Hindlimb muscle (tissue), 1 donor: ENCODE measurements around the gene LTBP1. TPM values are rescaled to one million over a fixed set of nuclear protein-coding genes. Genes with fewer than 3 reads are reported as not detected.
"Not testable (repeated sequence)": the region's sequence is repeated elsewhere in the genome, so short reads cannot be mapped to it uniquely, and the experiment has no call there.

Experiments used
- DNase-seq: peaks from one replicate; pipeline ENCODE4 v3.0.0-alpha.2; 2013
- polyA plus RNA-seq: library from polyadenylated mRNA; unstranded; fragments of 120-200 nt; gene quantifications from one replicate; pipeline ENCODE4 v1.2.1, GENCODE V29; 2013; ENCODE audit not compliant: insufficient read length

LTBP1 gene
- polyA plus RNA-seq, 1 donor, result 43.3 TPM

DNA sequence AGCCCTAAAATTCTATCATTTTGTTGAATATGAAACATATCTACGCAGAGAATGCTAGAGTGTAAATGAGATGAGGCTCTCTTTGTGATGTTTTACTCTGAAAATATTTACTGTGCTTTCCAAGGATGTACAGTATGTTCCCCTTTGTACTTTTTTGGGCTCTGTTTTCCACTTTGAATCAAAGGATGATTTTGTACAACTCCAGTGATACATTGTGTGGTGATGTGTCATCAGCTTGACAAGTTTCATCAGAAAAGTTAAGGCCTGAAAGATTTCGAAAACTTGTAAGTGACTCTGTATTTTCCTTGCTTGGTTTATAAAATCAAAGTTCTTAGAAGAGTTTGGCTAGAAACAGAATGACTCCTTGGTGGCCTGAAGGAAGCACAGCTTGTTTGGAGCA is 206.3 kb downstream of the LTBP1 start:
- DNase-seq, result no peak

DNA sequence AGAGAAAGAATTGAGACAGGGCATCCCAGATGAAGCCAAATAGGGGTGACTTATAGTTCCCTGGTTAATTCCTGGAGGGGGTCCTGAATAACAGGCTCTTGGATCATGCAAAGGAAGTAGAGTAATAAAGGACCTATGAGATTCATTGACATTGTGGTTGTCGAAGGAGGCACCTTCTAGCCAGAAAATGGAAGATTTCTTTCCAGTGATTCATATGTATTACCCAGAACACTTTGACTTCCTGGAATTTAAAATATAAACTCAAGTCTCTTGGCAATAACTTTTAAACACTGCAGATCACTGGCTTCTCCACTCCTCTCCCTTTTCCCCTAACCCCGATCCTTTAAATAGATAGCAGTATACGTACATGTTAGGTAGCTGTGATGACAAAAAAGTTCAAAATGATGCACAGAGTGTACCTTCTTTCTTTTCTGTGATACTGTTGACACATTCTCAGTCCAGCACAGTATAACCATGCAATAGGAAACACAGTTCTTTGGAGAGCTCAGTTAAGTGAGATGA is 211.8 kb downstream of the LTBP1 start:
- no peak for DNase-seq

DNA sequence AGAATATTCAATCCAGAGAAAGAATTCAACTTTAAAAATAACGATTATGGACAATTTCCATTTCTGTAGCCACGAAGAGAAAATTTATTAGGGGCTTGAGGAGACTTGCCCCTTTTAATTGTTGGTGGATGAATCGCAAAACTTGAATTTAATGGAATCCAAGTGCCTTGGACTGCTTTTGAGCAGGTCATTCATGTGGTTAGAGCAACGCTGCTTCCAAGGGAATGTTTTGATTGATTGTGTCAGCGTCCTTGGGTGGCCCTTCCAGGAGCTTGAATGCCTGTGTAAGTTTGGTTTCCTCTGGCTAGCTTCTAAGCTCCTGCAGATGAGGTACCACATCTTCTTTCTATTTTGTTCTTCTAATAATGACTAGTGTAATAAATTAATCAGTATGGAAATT is 213.4 kb downstream of the LTBP1 start:
- no peak for DNase-seq

DNA sequence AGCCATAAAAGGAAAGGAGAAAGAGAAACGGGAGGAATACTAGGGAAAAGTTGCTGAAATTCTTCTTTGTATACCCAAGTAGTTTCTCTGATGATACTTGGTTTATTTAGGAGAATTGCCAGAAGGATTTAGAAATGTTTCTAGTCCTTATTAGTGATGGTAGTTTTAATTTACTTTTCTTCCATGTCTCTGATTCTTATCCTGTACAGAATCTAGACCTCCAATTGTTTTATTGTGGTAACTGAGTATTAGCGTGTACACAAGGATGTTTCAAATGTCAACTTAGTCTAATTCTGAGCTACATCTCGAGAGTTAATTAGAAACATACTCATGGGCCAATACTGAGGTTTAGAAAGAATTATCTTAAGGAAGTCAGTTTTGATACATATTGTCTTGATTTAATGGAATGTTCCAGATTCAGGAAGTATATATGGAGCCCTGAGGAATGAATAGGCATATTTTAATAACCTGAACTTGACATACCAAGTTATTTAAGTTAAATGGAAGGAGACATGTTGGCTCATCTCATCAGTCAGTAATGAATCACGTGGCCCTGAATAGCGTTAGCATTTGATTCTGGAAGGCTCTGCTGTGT is 219.6 kb downstream of the LTBP1 start:
- no peak for DNase-seq

DNA sequence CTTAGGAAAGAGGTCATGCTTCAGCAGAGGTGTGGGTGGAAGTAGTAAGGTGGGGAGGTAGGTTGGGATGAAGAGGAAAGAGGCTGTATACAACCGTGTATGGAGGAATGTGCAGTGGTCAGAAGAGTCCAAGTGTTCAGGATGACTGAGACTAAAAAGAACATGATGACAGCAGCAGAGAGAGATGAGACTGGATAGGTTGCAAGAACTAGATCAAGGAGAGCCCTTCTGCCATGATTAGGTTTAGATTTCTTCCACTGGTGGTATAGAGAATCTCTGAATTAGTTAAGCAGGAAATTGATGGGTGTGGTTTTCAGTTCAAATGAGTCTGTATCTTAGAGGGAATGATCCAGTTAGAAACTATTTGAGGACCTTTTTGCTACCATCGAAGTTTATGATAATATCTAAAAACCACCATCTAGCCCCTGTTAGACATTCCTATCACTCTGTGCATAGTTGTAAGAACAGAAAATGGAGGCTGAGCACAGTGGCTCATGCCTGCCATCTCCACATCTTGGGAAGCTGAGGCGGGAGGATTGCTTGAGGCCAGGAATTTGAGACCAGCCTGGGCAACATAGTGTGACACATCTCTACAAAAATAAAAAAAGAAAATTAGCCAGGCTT is 221.0 kb downstream of the LTBP1 start:
- no peak for DNase-seq

DNA sequence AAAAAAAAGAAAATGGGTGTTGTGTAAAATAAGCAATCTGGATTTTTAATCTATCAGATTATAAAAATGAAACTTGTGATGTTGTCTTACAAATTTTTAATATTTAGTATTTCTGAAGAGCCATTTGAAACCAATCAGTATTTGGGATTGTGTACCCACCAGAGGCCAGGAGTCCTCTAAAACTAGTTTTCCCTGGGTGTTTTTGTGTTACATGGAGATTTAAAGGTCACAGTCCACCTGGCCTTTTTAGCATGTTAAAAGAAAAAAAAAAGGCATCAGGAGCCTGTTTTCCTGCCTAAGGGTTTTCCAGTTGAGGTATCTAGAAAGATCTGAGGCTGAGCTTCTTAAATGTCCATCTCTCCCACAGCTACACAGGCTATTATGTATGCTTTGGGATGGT is 221.7 kb downstream of the LTBP1 start:
- DNase-seq, result no peak

DNA sequence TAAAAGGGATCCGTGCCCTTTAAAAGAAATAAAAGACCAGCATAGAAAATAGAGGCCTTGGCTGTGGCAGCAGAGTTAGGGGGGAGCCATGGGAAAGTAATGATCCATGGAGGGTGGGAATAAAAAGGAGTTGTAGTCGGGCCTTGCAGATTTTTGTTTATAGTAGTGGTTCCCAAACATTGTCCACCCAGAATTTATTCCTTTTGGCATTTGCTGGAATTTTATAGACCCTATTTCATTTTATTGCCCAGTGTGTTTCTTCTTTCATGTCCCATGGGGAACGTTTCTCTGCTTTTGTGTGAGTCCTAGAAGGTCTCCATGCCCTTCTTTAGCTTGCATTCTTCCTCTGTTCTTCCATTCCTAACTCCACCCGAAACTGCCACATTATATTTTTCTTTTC is 222.2 kb downstream of the LTBP1 start:
- no peak for DNase-seq

DNA sequence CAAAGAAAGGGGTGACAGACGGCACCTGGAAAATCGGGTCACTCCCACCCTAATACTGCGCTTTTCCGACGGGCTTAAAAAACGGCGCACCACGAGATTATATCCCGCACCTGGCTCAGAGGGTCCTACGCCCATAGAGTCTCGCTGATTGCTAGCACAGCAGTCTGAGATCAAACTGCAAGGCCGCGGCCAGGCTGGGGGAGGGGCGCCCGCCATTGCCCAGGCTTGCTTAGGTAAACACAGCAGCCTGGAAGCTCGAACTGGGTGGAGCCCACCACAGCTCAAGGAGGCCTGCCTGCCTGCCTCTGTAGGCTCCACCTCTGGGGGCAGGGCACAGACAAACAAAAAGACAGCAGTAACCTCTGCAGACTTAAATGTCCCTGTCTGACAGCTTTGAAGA is 223.5 kb downstream of the LTBP1 start:
- DNase-seq, result not testable (repeated sequence)

DNA sequence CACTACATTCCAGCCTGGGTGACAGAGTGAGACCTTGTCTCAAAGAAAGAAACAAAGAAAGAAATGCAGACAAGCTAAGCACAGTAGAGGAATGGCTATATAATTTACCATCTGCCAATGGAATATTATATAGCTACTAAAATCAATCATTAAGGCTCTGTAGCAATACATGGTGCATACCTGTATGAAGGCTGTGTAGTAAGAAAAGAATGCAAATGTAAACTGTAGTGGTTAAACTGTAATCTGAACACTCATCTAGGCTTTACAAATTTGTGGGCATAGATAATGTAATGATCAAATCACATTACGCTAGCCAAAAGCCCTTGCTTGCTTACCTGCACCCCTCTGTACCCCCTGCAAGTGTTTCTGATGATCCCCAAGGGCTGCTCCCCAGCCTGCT is 230.9 kb downstream of the LTBP1 start:
- DNase-seq, result no peak

DNA sequence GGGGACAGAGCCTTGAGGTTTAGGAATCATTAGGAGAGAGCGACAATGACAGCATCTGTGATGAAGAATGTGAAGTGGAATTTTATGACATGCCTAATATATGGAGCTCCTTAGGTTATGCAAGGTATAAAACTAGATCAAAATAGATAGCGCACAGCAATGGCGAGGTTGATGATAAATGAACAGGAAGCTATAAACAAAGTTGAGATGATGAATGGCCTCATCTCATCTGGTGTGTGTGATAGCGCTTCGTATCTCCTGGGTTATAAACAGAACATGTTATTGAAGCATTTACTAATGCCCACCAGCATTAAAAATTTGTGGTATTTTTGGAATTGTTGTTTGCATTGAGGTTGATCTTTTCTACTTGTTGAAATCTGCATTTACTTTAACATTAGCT is 231.5 kb downstream of the LTBP1 start:
- no peak for DNase-seq

DNA sequence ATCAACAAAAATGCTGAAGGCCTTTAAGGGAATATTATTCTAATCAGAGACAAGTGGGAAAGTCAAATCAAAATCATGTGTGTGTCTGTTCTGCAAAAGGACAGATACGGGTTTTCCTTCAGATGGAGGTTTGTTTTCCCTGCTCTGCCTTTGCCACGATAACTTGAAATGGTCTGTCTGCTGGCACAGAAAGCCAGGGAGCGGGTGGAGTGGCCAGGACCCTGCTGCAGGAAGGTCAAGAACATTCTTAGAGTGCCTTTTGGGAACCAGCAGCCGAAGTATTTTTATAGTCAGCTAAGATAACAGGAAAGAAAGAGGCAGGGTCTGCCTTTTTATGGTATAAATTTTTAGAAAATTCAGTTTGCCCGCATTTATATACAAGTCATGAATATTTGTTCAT is 234.2 kb downstream of the LTBP1 start:
- no peak for DNase-seq

DNA sequence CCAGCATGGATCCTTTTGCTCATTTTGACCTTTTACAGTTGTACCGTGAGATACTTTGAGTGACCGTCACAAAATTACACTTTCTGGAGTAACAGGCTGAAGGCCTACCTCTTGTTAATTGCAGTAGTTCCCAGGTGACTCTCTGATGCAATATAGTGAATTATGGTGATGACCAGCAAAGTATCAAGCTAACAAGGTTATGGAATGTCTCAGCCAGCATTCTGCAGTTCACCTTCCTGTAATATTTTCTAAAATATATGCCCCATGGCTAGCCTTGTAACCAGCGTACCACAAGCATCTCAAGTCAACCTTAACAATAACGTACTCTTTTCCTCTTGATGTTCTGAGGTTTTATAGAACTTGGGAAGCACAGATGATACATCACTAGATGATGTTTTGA is 234.7 kb downstream of the LTBP1 start:
- no peak for DNase-seq

DNA sequence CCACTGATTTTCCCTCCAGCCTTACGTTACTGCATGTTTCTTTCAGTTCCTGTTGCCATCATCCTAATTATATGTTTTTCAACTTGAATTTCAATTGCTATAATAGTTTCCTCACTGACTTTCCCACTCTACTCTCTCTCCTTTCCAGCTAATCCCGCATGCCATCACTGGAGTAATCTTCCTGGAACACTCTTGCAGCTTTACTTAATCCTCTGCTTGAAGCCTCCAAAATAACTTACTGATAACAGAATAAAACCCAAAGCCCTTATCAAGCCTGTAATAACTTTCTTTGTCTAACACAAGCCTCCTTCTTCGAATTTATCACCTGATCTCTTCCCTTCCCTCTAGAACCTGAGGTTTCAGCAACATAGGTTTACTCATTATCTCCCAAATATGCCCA is 237.3 kb downstream of the LTBP1 start:
- DNase-seq, result no peak

DNA sequence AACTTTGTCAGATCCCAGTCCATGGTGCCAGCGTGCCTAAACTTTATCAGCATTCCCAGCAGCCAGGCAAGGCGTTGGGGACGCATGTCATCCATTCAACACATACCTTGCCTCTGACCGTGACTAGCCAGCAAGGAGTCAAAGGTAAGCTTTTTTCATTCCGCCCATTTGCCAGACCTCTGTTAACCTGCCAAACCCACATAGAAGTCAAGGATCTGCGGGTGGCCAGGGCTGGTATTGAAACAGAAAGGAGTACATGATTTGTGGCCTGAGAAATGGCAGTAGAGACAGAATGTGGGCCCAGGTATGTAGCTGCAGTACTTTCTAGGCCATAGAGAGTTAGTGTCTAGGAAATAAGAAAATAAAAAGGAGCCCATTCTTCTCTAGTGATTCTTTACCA is 240.2 kb downstream of the LTBP1 start:
- no peak for DNase-seq

DNA sequence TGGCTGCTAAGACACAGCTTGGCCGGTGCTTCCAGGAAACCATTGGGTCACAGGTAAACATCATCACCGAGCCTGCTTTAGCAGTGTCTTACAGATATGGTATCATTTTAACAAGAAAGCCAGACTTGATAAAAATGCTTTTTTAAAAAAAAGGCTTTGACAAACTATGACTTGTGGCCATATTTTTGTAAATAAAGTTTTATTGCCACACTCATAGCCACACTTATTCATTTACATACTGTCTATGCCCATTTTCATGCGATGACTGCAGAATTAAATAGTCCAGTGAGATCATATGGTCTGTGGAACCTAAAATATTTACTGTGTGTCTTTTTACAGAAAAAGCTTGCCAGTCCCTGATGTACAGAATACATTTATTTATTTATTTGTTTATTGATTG is 242.0 kb downstream of the LTBP1 start:
- no peak for DNase-seq

DNA sequence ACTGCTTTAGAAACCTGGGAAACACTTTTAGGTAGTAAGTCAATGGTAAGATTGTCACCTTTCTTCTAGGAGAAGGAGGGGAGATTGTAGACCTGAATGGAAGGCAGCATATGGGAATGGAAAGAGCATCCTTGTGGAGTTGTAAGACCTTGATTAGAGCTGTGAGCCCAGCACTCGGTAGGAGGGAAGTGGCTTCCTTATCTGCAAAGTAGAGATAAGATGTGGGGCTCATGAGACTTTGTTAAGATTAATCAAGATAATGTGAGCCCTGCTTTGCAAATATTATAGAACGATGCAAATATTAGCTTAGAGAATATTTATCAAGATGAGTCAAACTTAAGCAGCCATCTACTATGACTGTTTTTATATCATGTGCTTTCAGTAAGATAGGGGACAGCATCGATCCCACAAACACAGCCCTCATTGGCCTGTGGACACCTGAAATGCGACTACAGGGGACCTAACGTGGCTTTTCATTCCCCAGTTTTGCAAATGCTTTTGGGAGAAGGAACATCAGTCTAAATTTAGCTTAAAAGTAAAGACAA is 243.7 kb downstream of the LTBP1 start:
- no peak for DNase-seq

DNA sequence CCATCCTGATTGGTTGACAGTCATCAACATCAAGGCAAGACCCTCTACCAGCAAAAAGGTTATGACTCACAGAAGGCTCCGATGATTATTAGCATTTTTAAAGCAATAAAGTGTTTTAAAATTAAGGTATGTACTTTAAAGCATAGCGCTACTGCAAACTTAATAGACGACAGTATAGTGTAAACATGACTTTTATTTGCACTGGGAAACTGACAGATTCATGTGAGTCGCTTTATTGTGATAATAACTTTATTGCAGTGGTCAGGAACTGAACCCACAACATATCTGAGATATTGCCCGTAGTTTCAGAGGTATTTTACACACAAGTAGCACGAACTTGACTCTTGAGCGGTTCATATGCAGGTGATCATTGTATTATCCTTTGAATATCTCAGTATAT is 249.1 kb downstream of the LTBP1 start:
- no peak for DNase-seq

DNA sequence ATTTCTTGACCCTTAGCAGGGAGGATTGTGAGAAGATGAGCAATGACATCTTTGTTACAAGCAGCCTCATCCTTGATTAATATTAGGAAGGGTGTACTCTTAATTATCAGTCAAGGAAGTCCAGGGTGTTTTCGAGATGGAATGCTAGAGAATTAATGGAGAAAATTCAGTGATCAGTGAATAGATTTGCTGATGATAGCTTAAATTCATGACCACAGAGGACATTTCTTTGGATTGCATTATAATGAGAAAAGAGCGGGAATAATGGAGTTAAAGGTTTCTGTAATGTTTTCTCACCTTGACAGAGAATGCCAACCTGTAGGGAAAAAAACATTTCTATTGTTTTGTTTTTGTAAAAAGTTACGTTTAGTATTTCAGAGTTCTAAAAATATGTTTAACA is 249.9 kb downstream of the LTBP1 start:
- no peak for DNase-seq

DNA sequence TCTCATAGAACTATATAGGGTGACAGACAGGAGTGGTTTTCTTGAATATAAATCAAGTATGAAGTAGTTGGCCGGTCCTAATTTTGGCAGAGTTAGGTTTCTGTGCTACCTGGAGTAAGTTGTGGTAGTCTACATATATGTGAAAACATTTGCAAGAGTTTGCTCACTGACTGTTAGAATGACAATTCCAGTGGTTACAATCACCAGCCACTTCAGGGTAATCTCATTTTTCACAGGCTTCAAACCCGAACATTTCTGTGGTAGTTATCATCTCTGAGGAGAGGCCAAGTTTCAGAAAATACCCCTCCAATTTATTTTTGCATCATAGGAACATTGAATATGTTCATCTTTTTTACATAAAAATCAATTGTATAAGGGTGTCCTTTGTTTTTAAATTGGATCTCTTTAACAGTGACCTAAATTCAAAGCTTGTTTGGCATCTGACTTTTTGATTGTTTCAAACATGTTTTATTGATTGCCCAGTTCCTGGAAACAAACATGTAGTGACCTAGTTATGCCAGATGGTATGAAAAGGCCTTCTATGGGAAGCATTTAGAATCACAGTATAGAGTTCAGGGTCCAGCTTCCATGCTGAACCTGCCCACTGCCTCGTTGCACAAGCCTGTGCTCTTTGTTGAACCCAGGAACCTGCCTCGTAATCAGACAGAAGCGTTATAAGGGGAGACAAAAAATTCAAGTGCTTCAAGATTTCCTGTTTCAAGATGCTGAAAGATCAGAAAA is 250.6 kb downstream of the LTBP1 start:
- DNase-seq, result no peak

DNA sequence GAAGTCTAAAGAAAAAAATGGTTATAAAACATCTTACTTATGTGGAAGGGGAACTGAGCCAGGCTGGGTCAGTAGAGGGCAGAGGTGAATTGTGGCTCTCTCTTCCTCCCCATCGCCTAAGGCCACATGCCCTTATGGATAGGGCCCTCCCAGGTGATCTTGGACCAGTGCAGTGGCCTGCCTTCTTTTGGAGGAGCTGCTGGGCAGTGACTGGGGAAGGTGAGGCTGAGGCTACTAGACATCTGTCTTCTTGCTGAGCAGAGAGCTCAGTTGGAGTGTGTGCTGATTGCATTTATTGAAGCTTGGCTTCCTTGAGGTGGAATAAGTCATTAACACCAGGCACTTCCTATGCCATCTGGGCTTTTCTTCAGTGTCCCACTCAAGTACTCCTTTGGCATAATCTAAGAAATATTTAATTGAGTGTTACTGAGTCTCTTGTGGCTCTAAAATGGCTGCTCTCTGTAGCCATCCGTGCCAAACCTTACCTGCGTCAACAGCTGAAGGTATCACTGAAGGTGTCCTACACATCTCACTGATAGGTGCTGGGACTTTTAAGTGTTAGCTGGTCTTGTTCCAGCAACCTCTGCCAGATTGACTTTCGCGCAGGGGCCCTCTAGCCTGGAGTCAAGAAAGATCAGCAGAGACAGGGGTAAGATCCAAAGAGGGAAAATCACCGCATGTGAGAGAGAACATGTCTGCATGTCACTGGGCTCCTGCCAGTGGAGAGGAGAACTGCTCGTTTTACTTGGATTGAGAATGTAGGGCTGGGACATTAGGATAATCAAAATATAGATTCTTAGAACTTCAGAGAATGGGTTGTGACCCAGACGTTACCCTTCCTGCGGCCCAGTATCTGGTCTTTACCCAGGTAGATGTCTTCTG is 256.1 kb downstream of the LTBP1 start:
- no peak for DNase-seq

DNA sequence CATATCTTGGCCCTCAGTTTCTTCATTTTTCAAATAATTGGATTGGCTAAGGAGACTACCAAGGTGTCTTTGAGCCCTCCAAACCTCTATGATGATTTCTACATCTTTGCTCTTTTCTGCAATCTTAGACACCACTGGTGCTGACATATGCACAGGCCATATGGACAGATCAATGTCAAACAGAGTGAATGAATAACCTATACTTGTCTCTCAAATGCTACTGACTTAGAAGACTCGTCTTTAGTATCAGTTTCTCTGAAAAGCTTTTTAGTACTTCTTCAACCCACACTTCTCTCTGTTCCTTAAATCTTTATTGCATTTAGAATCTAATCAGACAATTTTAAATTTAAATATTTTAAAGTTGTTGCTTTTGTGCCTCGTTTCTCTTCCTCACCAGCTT is 258.2 kb downstream of the LTBP1 start:
- no peak for DNase-seq

DNA sequence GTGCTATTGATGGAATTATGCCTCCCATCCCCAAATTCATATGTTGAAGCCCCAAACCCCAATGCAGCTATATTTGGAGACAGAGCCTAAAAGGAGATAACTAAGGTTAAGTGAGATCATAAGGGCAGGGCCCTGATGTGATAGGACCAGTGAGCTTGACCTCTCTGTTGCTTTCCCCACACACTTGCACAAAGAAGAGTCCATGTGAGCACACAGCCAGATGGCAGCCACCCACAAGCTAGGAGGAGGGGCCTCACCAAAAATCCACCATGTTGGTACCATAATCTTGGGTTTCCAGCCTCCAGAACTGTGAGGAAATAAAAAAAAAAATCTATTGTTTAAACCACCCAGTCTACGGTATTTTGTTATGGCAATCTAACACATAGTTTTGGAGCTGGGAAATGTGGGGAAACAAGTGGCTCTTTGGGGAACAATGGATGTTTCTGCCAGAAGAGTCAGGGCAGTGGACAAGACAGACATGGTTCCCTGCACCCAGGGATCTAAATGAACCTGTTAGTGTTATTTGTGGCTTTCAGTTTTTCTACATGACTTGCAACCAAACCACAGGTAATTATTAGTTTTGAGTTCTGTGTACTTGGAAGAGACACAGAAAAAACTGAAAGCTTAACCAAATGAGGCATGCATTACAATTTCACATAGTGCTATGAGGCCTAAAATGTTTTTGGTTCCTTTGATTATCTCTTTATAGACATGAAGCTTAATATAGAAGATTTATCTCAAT is 259.1 kb downstream of the LTBP1 start:
- no peak for DNase-seq
